SK-N-SH treated with all-trans-retinoic acid at 6 μM for 48 hours (cell line): ENCODE data around the gene APOA4.

Experiments used
- CSDC2 ChIP-seq: fragments of 250-450 bp; sonication (Bioruptor Pico); IDR thresholded peaks from 2 replicates; pipeline ENCODE4 v1.5.0; 2020; ENCODE audit warnings: mild to moderate bottlenecking, moderate library complexity
- ISL1 ChIP-seq: fragments of 250-450 bp; sonication (Bioruptor Pico); IDR thresholded peaks from 2 replicates; pipeline ENCODE4 v2.1.2; 2022; ENCODE audit warnings: mild to moderate bottlenecking, moderate library complexity
- RARB ChIP-seq: fragments of 250-450 bp; sonication (Bioruptor Pico); IDR thresholded peaks from 2 replicates; pipeline ENCODE4 v1.8.0; 2021; ENCODE audit warnings: mild to moderate bottlenecking, moderate library complexity
- SNAI2 ChIP-seq: fragments of 250-450 bp; sonication (Bioruptor Pico); IDR thresholded peaks from 2 replicates; pipeline ENCODE4 v1.5.0; 2020; ENCODE audit warnings: mild to moderate bottlenecking, moderate library complexity
- TCF4 ChIP-seq: fragments of 250-450 bp; sonication (Bioruptor Pico); IDR thresholded peaks from 2 replicates; pipeline ENCODE4 v1.8.0; 2021; ENCODE audit warnings: mild to moderate bottlenecking, moderate library complexity, borderline replicate concordance
- ZFP3 ChIP-seq: fragments of 250-450 bp; sonication (Bioruptor Pico); IDR thresholded peaks from 2 replicates; pipeline ENCODE4 v1.5.0; 2020; ENCODE audit warnings: mild to moderate bottlenecking, moderate library complexity
- ZFP30 ChIP-seq: fragments of 450-650 bp; formaldehyde crosslinking; IDR thresholded peaks from 2 replicates; pipeline ENCODE4 v1.5.0; 2022; ENCODE audit warnings: mild to moderate bottlenecking, moderate library complexity
- ZNF565 ChIP-seq: fragments of 450-650 bp; formaldehyde crosslinking; conservative IDR thresholded peaks from 2 replicates; pipeline ENCODE4 v1.5.0; 2020; ENCODE audit warnings: low read depth, mild to moderate bottlenecking, moderate library complexity
- TF ChIP-seq, protein P1 (sequence below): fragments of 250-450 bp; sonication (Bioruptor Pico); IDR thresholded peaks from 2 replicates; pipeline ENCODE4 v1.8.0; 2020; ENCODE audit warnings: mild to moderate bottlenecking, moderate library complexity, borderline replicate concordance
- TF ChIP-seq, protein P2 (sequence below): fragments of 250-450 bp; sonication (Bioruptor Pico); IDR thresholded peaks from 2 replicates; pipeline ENCODE4 v1.5.1; 2020; ENCODE audit warnings: low read depth, mild to moderate bottlenecking, moderate library complexity
- TF ChIP-seq, protein P3 (sequence below): fragments of 250-450 bp; sonication (Bioruptor Pico); IDR thresholded peaks from 2 replicates; pipeline ENCODE4 v1.8.0; 2021; ENCODE audit warnings: low read depth, mild to moderate bottlenecking, moderate library complexity, borderline replicate concordance

DNA sequence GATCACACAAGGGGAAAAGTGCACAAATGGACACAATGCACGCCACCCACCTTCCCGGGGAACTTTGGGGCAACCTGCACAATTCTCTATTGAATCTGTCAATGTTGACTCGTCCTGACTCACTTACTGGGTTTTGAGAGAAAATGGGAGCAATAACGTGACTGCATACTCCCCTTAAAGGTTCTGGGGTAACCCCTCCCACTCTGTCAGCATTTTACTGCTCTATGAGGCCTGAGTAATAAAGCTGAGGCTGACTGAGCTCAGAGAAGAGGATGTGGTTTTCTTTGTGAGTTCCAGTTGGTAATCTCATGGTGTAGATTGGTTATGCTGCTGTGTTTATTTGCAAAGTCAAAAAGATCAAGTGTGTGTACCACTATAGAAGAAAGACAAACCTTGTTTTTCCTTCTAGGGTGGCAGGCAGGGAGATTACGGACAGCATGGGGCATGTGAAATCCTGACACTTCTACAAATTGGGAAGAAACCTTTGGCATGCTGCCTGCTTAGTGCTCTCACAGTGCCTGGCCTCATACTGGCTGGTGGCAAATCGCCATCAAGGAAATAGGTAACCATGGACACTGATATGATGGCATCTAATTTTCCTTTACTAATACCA is 30.5 kb upstream of the APOA4 start:
- TF ChIP-seq CSDC2 (CRISPR knock-in tag) (no peak), SNAI2 (CRISPR knock-in tag) (no peak), ZFP3 (CRISPR knock-in tag) (no peak), RARB (CRISPR knock-in tag) (no peak), ZNF565 (no peak), ZFP30 (CRISPR knock-in tag) (no peak), ISL1 (CRISPR knock-in tag) (no peak), TCF4 (CRISPR knock-in tag) (no peak)
- TF ChIP-seq, protein P1, sequence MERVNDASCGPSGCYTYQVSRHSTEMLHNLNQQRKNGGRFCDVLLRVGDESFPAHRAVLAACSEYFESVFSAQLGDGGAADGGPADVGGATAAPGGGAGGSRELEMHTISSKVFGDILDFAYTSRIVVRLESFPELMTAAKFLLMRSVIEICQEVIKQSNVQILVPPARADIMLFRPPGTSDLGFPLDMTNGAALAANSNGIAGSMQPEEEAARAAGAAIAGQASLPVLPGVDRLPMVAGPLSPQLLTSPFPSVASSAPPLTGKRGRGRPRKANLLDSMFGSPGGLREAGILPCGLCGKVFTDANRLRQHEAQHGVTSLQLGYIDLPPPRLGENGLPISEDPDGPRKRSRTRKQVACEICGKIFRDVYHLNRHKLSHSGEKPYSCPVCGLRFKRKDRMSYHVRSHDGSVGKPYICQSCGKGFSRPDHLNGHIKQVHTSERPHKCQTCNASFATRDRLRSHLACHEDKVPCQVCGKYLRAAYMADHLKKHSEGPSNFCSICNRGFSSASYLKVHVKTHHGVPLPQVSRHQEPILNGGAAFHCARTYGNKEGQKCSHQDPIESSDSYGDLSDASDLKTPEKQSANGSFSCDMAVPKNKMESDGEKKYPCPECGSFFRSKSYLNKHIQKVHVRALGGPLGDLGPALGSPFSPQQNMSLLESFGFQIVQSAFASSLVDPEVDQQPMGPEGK, result no peak
- TF ChIP-seq, protein P2, sequence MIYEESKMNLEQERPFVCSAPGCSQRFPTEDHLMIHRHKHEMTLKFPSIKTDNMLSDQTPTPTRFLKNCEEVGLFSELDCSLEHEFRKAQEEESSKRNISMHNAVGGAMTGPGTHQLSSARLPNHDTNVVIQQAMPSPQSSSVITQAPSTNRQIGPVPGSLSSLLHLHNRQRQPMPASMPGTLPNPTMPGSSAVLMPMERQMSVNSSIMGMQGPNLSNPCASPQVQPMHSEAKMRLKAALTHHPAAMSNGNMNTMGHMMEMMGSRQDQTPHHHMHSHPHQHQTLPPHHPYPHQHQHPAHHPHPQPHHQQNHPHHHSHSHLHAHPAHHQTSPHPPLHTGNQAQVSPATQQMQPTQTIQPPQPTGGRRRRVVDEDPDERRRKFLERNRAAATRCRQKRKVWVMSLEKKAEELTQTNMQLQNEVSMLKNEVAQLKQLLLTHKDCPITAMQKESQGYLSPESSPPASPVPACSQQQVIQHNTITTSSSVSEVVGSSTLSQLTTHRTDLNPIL (CRISPR knock-in tag), result no peak
- TF ChIP-seq, protein P3, sequence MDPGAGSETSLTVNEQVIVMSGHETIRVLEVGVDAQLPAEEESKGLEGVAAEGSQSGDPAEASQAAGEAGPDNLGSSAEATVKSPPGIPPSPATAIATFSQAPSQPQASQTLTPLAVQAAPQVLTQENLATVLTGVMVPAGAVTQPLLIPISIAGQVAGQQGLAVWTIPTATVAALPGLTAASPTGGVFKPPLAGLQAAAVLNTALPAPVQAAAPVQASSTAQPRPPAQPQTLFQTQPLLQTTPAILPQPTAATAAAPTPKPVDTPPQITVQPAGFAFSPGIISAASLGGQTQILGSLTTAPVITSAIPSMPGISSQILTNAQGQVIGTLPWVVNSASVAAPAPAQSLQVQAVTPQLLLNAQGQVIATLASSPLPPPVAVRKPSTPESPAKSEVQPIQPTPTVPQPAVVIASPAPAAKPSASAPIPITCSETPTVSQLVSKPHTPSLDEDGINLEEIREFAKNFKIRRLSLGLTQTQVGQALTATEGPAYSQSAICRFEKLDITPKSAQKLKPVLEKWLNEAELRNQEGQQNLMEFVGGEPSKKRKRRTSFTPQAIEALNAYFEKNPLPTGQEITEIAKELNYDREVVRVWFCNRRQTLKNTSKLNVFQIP (CRISPR knock-in tag), result no peak
